Kidney epithelial cell (primary cell): ENCODE measurements around the gene RAD23B. TPM values are rescaled to one million over a fixed set of nuclear protein-coding genes. Genes with fewer than 3 reads are reported as not detected.

Experiments used
- DNase-seq: peaks from one replicate; pipeline ENCODE4 v3.0.0-alpha.2; 2010; ENCODE audit warnings: low read depth
- H3K27me3 ChIP-seq: 2 replicates; pipeline ENCODE4 v1.6.0; 2011; ENCODE audit warnings: low read length; ENCODE audit not compliant: control insufficient read depth, insufficient read depth
- H3K36me3 ChIP-seq: 2 replicates; pipeline ENCODE4 v1.5.1; 2011; ENCODE audit warnings: low read length; ENCODE audit not compliant: control insufficient read depth, insufficient read depth
- H3K4me3 ChIP-seq: 2 replicates; pipeline ENCODE4 v1.5.1; 2011; ENCODE audit warnings: low read depth, mild to moderate bottlenecking, control low read depth, low read length
- total RNA-seq: library from RNA; depleted of rRNA; stranded (reverse); fragments of >200 nt; gene quantifications from 2 replicates; pipeline ENCODE4 v1.2.3, GENCODE V29; 2015
- TF ChIP-seq, protein P1 (sequence below): IDR thresholded peaks from 2 replicates; pipeline ENCODE4 v1.5.1; 2011; ENCODE audit warnings: mild to moderate bottlenecking, moderate library complexity, low read length, control low read depth, inconsistent platforms; ENCODE audit not compliant: insufficient read depth, poor library complexity, severe bottlenecking

The RAD23B gene
- total RNA-seq, 1 donor from 2014 or later, result 76.0 TPM

DNA sequence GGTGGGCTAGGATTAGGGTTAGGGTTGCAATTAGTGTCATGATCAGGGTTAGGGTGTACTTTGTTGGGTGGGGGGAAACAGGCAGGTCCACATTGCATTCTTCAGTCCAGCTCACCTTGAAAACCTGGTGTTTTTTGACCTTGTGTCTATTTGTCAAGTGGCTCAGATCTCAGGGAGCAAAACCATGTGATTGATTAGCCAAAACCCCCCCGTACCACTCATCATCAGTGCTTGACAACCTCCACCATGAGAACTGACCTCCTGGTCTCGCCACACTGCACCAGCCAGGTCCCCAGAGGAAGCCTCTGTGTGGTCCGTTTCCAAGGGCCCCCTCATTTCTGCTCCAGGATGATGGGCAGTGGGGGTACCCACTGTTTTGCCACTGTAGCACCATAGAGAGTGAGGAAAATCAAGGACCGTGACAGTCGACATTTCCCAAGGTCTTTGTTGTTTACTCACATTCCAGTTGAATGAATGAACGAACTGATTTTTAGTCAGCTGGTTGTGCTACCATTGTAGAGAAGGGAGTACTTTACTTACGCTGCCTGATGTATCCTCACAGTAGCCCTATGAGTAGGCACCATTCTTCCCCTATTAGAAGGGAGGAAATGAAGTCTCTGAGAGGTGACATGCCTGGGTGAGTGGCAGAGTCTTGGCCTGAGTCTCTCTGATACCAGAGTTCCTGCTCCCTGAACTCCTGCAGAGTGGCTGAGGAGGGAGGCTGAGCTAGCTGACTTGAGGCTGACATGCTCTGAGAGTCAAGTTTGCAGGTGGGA, 84.8 kb downstream of the RAD23B start:
- Histone ChIP-seq H3K4me3 (no peak overlapping the region), H3K27me3 (no peaks in the 10 kb centered on the region), H3K36me3 (no peaks in the 10 kb centered on the region)
- peak; percentile 72 for DNase-seq
- TF ChIP-seq, protein P1, sequence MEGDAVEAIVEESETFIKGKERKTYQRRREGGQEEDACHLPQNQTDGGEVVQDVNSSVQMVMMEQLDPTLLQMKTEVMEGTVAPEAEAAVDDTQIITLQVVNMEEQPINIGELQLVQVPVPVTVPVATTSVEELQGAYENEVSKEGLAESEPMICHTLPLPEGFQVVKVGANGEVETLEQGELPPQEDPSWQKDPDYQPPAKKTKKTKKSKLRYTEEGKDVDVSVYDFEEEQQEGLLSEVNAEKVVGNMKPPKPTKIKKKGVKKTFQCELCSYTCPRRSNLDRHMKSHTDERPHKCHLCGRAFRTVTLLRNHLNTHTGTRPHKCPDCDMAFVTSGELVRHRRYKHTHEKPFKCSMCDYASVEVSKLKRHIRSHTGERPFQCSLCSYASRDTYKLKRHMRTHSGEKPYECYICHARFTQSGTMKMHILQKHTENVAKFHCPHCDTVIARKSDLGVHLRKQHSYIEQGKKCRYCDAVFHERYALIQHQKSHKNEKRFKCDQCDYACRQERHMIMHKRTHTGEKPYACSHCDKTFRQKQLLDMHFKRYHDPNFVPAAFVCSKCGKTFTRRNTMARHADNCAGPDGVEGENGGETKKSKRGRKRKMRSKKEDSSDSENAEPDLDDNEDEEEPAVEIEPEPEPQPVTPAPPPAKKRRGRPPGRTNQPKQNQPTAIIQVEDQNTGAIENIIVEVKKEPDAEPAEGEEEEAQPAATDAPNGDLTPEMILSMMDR, result no peak

DNA sequence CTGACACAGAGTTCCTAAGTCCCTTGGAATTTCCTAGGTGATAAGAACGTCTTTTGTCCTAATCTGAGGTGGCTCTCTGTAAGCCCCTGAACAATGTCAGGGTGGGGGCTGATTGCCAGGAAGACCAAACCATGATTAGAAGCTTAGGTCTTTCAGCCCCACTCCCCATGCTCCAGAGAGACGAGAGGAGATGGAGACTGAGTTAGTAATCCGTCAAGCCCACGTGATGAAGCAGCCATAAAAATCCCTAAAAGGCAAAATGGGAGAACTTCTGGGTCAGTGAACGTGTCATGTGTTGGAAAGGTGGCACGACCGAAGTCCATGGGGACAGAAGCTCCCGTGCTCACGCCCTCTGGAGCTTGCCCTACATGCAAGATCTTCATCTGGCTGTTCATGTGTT, 85.6 kb downstream of the RAD23B start:
- TF ChIP-seq, protein P1, result no peak
- no peaks in the 10 kb centered on the region for H3K27me3 ChIP-seq
- no peak for DNase-seq
- no peak overlapping the region for H3K4me3 ChIP-seq
- H3K36me3 ChIP-seq, result no peaks in the 10 kb centered on the region

DNA sequence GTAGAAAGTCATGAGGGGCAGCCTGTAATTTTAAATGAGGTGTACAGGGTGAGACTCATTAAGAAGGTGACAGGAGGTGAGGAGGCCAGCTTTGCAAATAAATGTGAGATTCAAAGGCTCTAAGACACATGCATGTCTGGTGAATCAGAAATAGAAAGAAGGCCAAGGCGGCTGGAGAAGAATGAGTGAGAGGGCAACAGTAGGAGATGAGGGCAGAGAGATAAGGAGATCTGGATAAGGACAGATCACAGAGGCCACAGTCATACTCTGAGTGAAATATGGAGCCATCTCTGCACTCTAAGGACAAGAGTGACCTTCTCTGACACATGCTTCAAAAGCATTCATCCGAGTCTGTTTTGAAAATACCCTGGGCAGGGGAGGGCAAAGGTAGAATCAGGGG, 90.7 kb downstream of the RAD23B start:
- TF ChIP-seq, protein P1, result no peak
- DNase-seq, result no peak
- no peaks in the 10 kb centered on the region for H3K27me3 ChIP-seq

DNA sequence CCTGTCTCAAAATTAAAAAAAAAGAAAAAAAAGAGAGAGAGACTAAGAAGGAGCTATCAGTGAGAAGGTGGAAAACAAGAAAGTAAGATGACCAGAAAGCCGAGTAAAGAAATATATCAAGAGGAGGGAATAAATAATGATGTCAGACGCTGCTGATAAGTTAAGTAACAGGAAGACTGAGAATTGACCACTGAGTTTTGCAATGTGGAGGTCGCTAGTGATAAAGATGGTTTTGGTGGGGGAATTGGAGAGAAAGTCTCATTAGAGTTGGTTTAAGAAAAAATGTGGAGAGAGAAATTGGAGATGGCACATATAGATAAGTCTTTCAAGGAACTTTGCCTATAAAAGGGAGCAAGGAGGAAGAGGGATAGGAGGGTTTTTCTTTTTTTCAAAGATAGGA, 91.9 kb downstream of the RAD23B start:
- H3K4me3 ChIP-seq, result no peak overlapping the region
- no peaks in the 10 kb centered on the region for H3K27me3 ChIP-seq
- no peaks in the 10 kb centered on the region for H3K36me3 ChIP-seq
- no peak for DNase-seq
- TF ChIP-seq, protein P1, result no peak

More for the DNA sequence above, 90.7 kb downstream of the RAD23B start:
- no peak overlapping the region for H3K4me3 ChIP-seq
- H3K36me3 ChIP-seq, result no peaks in the 10 kb centered on the region

DNA sequence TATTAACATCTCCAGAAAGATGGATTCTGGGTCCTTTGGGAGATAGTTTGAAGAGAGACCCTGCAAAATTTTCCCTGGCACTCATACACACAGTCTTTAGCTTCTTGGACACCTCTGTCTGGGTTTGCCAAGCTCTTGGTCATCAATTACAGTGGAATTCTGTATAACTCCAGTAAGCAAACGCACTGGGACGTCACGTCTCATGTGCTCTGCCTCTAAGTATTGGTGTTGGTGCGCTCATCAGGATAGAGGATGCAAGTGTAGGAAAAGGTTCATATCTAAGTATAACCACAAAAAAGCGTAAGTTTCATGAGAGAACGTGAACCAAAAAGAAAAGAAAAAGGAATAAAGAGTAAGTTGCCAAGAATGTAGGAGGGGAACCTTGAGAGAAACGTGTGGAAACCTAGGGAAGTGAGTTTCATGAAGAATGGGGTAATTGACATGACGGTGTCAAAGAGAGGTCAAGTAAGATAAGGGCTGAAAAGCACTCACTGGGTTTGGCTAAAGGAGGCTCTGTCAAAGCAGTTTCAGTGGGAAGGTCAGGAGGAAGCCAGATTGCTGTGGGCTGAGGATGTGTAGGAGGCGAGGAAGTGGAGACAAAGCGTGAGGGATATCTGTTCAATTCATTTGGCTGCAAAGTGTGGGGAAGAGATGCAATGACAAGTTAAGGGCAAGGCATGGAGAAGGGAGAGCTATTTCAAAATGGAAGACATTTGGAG, 92.7 kb downstream of the RAD23B start:
- Histone ChIP-seq H3K27me3 (no peaks in the 10 kb centered on the region), H3K36me3 (no peaks in the 10 kb centered on the region), H3K4me3 (no peak overlapping the region)
- TF ChIP-seq, protein P1, result no peak
- DNase-seq, result no peak
